ENCODE data around the gene PLXNB2.
"Not testable (repeated sequence)": the region's sequence is repeated elsewhere in the genome, so short reads cannot be mapped to it uniquely, and the experiment has no call there.

Gene PLXNB2

DNA sequence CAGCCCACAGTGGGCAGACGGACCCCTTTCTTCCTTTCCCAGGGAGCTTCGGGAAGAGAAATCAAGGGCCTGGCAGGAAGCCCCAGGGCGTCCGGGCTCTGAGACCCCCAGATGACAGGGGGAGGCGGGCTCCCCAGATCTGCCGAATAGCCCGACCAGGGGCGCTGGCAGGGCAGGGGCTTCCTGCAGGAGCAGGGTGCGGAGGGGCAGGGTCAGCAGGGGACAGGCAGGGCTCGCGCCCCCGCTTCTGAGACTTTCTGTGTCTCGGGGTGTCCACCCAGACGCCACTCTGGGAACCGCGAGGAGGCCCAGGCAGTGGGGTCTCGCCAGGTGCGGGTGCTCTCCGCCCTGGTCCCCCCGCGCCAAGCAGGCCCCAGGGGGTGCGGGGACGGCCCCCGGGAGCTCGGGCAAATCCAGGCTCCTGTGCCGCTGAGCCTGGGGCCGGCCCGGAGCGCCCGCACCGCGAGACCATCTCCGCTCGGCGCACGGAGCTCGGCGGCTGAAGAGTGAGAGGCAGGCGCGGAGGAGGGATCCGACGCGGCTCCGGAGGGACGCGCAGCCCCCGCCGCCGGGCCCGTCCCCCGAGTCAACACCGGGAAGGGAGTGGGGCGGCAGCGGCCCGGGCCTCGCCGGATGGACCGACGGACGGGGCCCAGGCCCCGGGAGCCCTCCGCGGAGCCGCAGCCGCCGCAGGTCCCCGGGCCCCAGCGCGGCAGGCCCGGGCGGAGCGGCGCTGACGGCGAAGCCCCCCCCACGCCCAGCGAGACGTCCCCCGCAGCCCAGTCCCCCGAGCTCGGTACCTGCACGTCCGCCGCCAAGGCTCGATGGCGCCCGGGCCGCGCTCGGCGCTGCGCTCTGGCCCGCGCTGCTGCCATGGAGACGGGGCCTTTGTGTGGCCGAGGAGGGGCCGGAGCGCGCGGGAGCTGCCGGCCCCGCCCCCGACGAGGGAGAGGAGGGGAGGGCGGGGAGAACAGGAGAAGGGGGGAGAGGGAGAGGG is at the start of gene PLXNB2:
PLXNB2 (minus strand) TSS at position 894 of the 997 bp plus-strand sequence. CDS start 17,062 bp downstream, outside the sequence.
- DNase-seq (ENCODE audit: low read depth) = no peak

- no peak for DNase-seq (ENCODE audit: low read depth)
Measured at GRCh38 chr22:50357222-50357621, 49.8 kb upstream of the PLXNB2 start.

GRCh38 chr22:50356186-50356585 is 48.7 kb upstream of the PLXNB2 start:
- no peak for DNase-seq (ENCODE audit: low read depth)

DNA sequence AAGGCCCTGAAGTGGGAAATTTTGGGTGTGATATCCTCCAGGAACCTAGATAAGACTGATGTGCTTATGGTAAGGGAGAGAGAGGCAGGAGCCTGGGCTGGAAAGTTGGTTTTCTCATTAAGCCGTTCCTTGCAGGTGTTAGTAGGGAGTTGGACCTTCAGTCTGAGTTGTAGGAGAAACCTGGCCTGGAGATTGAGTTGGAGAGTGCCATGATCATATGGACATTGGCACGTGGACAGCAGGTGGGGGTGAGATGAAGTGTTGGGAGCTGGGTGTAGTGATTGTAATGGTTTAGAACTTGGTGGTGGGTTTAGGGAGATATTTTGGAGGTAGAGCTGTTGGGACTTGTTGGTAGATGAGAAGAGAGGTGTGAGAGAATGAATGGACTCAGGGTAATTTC is 40.6 kb upstream of the PLXNB2 start:
- no peak for DNase-seq (ENCODE audit: low read depth)

GRCh38 chr22:50347157-50347556 is 39.7 kb upstream of the PLXNB2 start:
- DNase-seq (ENCODE audit: low read depth) = no peak

- no peak for DNase-seq (ENCODE audit: low read depth)
Measured at GRCh38 chr22:50346470-50346869, 39.0 kb upstream of the PLXNB2 start.

DNA sequence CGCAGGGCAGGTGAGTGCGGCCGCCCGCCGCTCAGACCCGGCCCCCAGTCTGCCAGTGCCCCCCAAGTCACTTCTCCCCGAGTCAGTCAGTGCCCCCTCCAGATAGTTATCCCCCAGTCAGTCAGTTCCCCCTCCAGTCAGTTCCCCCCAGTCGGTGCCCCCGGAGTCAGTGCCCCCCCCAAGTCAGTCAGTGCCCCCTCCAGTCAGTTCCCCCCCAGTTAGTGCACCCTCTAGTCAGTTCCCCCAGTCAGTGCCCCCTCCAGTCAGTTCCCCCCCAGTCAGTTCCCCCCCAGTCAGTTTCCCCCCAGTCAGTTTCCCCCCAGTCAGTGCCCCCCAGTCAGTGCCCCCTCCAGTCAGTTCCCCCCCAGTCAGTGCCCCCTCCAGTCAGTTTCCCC is 36.1 kb upstream of the PLXNB2 start:
- DNase-seq (ENCODE audit: low read depth) = no peak

GRCh38 chr22:50342651-50343540 is 35.5 kb upstream of the PLXNB2 start, which contains the start of gene PPP6R2:
TSS of gene PPP6R2 (plus strand) at chr22:50343327. CDS start at chr22:50393909, 50,582 bp downstream.
- peak; percentile 82 for DNase-seq (ENCODE audit: low read depth)

GRCh38 chr22:50341977-50342650 is 34.7 kb upstream of the PLXNB2 start:
- DNase-seq (ENCODE audit: low read depth) = peak; percentile 86

- no peak for DNase-seq (ENCODE audit: low read depth)
Measured at GRCh38 chr22:50339945-50340879, 32.8 kb upstream of the PLXNB2 start.

GRCh38 chr22:50338860-50339462 is 31.5 kb upstream of the PLXNB2 start:
- no peak for DNase-seq (ENCODE audit: low read depth)

- DNase-seq (ENCODE audit: low read depth) = no peak
Measured at GRCh38 chr22:50338042-50338573, 30.7 kb upstream of the PLXNB2 start.

DNA sequence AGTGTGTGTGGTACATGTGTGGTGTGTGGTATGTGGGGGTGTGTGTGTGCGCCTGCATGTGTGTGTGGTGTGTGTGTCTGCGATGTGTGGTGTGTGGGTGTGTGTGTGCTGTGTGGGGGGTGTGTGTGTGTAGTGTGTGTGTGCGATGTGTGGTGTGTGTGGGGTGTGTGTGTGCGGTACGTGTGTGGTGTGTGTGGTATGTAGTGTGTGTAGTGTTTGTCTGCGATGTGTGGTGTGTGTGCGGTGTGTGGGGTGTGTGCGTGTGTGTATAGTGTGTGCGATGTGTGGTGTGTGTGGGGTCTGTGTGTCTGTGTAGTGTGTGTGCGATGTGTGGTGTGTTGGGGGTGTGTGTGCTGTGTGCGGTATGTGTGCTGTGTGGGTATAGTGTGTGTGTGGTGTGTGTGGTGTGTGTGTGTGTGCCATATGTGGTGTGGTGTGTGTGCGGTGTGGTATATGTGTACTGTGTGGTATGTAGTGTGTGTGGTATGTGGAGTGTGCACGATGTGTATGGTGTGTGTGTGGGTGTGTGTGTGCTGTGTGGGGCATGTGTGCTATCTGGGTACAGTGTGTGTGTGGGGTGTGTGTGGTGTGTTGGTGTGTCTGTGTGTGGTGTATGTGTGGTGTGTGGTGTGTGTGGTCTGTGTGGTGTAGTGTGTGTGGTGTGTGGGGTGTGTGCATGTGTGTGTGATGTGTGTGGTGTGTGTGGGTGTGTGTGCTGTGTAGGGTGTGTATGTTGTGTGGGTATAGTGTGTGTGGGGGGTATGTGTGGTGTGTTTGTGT is 30.0 kb upstream of the PLXNB2 start:
- no peak for DNase-seq (ENCODE audit: low read depth)

DNA sequence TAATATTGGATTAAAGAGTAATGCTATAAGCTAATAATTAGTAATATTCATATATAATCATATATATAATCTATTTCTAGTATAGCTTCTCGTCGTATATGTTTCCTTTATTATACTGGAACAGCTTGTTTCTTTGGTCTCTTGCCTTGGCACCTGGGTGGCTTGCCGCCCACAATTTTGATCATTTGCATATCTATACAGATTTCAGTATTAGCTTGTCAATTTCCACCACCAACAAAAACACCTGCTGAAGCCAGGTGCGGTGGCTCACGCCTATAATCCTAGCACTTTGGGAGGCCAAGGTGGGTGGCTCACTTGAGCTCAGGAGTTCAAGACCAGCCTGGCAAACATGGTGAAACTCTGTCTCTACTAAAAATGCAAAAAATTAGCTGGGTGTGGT is 27.0 kb upstream of the PLXNB2 start:
- DNase-seq (ENCODE audit: low read depth) = not testable (repeated sequence)

GRCh38 chr22:50329236-50329635 is 21.8 kb upstream of the PLXNB2 start:
- DNase-seq (ENCODE audit: low read depth) = no peak

- no peak for DNase-seq (ENCODE audit: low read depth)
Measured at GRCh38 chr22:50327711-50328019, 20.2 kb upstream of the PLXNB2 start.

GRCh38 chr22:50326956-50327710 is 19.7 kb upstream of the PLXNB2 start, which contains the start of gene DENND6B:
TSS of gene DENND6B (minus strand) at chr22:50327012. CDS start at chr22:50326988, 24 bp downstream.
- DNase-seq (ENCODE audit: low read depth) = peak; percentile 49

DNA sequence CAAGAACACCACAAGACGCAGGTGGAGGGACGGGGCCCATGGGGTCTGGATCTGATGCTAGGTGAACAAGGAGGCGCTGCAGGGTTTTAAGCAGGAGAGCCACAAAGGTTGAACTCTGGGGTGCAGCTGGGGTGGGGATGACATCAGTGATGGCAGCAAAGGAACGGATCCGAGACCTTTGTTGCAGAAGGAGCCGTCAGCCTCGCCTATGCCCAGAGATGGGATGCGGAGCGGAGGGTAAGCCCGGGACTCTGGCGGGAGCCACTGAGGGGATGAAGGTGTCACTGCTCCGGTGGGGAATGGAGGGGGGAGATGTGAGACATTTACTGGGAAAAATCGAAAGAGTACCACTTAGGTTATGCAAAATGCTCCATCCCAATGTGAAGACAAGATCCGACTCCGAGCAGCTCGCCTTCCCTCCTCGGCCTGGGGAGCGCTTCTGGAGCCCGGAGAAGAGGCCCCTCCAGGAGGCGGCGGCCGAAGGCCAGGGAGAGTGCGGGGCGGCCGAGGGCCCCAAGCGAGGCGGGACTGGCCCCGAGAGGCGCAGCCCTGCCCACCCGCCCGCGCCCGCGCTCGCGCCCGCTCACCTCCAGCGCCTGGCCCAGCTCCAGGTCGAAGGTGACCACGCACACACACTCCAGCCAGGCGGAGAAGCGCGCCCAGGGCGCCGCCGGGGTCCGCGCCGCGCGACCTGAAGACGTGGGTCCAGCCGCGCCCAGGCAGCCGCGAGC is 18.9 kb upstream of the PLXNB2 start:
- no peak for DNase-seq (ENCODE audit: low read depth)

Measured in activated gamma-delta T cell treated with anti-CD3 and anti-CD28 coated beads, Interleukin-2, amount 50 U/mL, for 16 hours (primary cell).